Urinary bladder (tissue), 4 donors: ENCODE results near the gene PDZRN3. TPM values are rescaled to one million over a fixed set of nuclear protein-coding genes. Genes with fewer than 3 reads are reported as not detected.

Experiments
- DNase-seq: peaks from one replicate; pipeline ENCODE4 v3.0.0-alpha.2; 2015; ENCODE audit errors: extremely low spot score
- H3K27ac ChIP-seq: one replicate; pipeline ENCODE4 v1.5.1; 2013; ENCODE audit warnings: low read depth, mild to moderate bottlenecking, moderate library complexity
- H3K36me3 ChIP-seq: one replicate; pipeline ENCODE4 v1.6.1; 2013; ENCODE audit warnings: mild to moderate bottlenecking, moderate library complexity; ENCODE audit not compliant: insufficient read depth
- H3K4me1 ChIP-seq: one replicate; pipeline ENCODE4 v1.6.1; 2013; ENCODE audit warnings: mild to moderate bottlenecking, moderate library complexity; ENCODE audit not compliant: insufficient read depth
- H3K4me3 ChIP-seq: one replicate; pipeline ENCODE4 v1.5.1; 2013; ENCODE audit warnings: low read depth, low read length
- WGBS: extraction: QIAGEN DNeasy Blood & Tissue Kit; methylation state at CpG from one replicate; pipeline ENCODE4 v1.1.7; 2013; 5-methylcytosine and 5-hydroxymethylcytosine counted together
- polyA plus RNA-seq: library from polyadenylated mRNA; stranded (reverse); fragments of 200-250 nt; gene quantifications from one replicate; pipeline ENCODE4 v1.2.3, GENCODE V29; 2013
- small RNA-seq: library from RNA; depleted of rRNA; stranded (forward); fragments of <200 nt; gene quantifications from one replicate; pipeline ENCODE3, GENCODE V24; 2014
- total RNA-seq: library from RNA; depleted of rRNA; stranded (reverse); fragments of >200 nt; gene quantifications from one replicate; pipeline ENCODE4 v1.2.3, GENCODE V29; 2014
- donor health status: healthy with polysubstance abuse.
- donor health status: healthy.

Gene PDZRN3
- total and polyA plus RNA-seq, 2 donors = 61.6 to 98.0 TPM

- Histone ChIP-seq H3K4me3 (no peak overlapping the region), H3K4me1 (no peaks in the 10 kb centered on the region), H3K36me3 (no peaks in the 10 kb centered on the region), H3K27ac (no peak overlapping the region)
- no peak for DNase-seq
- 94% methylated on average over 1 of the region's 1 CpG for WGBS
Measured at GRCh38 chr3:73342077-73342476, 282.7 kb downstream of the PDZRN3 start.

- 89% methylated on average over 3 of the region's 3 CpGs for WGBS
- no peak overlapping the region for H3K4me3 ChIP-seq
- no peak overlapping the region for H3K27ac ChIP-seq
- no peak for DNase-seq
- H3K36me3 ChIP-seq = no peaks in the 10 kb centered on the region
- no peaks in the 10 kb centered on the region for H3K4me1 ChIP-seq
Measured at GRCh38 chr3:73341272-73341935, 283.3 kb downstream of the PDZRN3 start.

- Histone ChIP-seq H3K36me3 (no peaks in the 10 kb centered on the region), H3K4me3 (no peak overlapping the region), H3K4me1 (no peaks in the 10 kb centered on the region), H3K27ac (no peak overlapping the region)
- no peak for DNase-seq
- WGBS = 79% methylated on average over 3 of the region's 3 CpGs
Measured at GRCh38 chr3:73332558-73332957, 292.2 kb downstream of the PDZRN3 start.

Small RNA genes lying within 50 kb of the gene (small RNA-seq; reads per million reads assigned to genes)
- not detected for gene RNU7-119P
